K562 (cell line): ENCODE measurements around the gene TMEM120B. TPM values are rescaled to one million over a fixed set of nuclear protein-coding genes. Genes with fewer than 3 reads are reported as not detected.

Experiments used
- CHD2 ChIP-seq: IDR thresholded peaks from 2 replicates; pipeline ENCODE4 v1.6.1; 2011; ENCODE audit warnings: low read depth, low read length
- DIDO1 ChIP-seq: fragments of 450-650 bp; IDR thresholded peaks from 2 replicates; pipeline ENCODE4 v1.6.1; 2016; ENCODE audit warnings: low read depth, missing biosample characterization, missing genetic modification characterization
- RBFOX2 ChIP-seq: fragments of 200-400 bp; formaldehyde crosslinking; IDR thresholded peaks from 2 replicates; pipeline ENCODE4 v1.6.1; 2017; ENCODE audit warnings: low read depth, mild to moderate bottlenecking, low read length, moderate library complexity
- SMAD1 ChIP-seq: fragments of 150-350 bp; IDR thresholded peaks from 2 replicates; pipeline ENCODE4 v1.6.1; 2014; ENCODE audit warnings: low read length, low read depth; ENCODE audit not compliant: partially characterized antibody
- SMAD4 ChIP-seq: fragments of 250-450 bp; sonication (Bioruptor Pico); conservative IDR thresholded peaks from 2 replicates; pipeline ENCODE4 v1.8.0; 2021; ENCODE audit warnings: inconsistent platforms, mild to moderate bottlenecking, moderate library complexity
- SP2 ChIP-seq: IDR thresholded peaks from 2 replicates; pipeline ENCODE4 v1.6.1; 2011; ENCODE audit warnings: mild to moderate bottlenecking, low read depth, low read length, moderate library complexity; ENCODE audit not compliant: poor library complexity, severe bottlenecking; ENCODE audit errors: extremely low read depth
- SRF ChIP-seq, 2 experiments: fragments of 250-450, 450-650 bp in 1 of 2; sonication (Bioruptor Pico) in 1 of 2; sonication (generic) in 1 of 2; formaldehyde crosslinking; IDR thresholded peaks; 2 replicates each; pipeline versions ENCODE4 v1.5.0 to v1.5.1; 2020 to 2022; ENCODE audit warnings: mild to moderate bottlenecking in 1 of 2, missing genetic modification reagents in 1 of 2
- ZNF318 ChIP-seq, 2 experiments: fragments of 450-650 bp; IDR thresholded peaks; 2 replicates each; pipeline ENCODE4 v1.6.1; 2016; ENCODE audit warnings: mild to moderate bottlenecking in 2 of 2, borderline replicate concordance in 1 of 2, low read depth in 1 of 2, moderate library complexity in 1 of 2
- ZNF445 ChIP-seq: fragments of 250-450 bp; sonication (Bioruptor Pico); IDR thresholded peaks from 2 replicates; pipeline ENCODE4 v1.4.0; 2020; ENCODE audit warnings: low read depth, mild to moderate bottlenecking, moderate library complexity
- polyA plus RNA-seq, 8 experiments: library from polyadenylated mRNA; depleted of rRNA in 4 of 8; stranded (reverse) in 5 of 8; unstranded in 3 of 8; fragments of >200 nt; fragmentation: Nextera tagmentation in 2 of 8; fragmentation: Illumina TruSeq in 1 of 8; extraction: Ambion mirVana in 2 of 8; extraction: Trizol in 1 of 8; gene quantifications; 2 replicates each; pipeline versions ENCODE4 v1.2.1 to v1.2.3, GENCODE V29; 2011 to 2014; ENCODE audit warnings: inconsistent platforms in 1 of 8, missing spikeins in 1 of 8
- total RNA-seq, 7 experiments: library from RNA; depleted of rRNA in 6 of 7; stranded (reverse); fragments of >200 nt in 6 of 7; fragmentation: Illumina TruSeq in 2 of 7; extraction: Trizol in 2 of 7; gene quantifications; 2 replicates each; pipeline versions ENCODE4 v1.2.1 to v1.2.3, GENCODE V29; 2011 to 2021; ENCODE audit warnings: low replicate concordance in 1 of 7
- TF ChIP-seq, protein P1 (sequence below): fragments of 250-450 bp; sonication (Bioruptor Pico); IDR thresholded peaks from 2 replicates; pipeline ENCODE4 v1.5.1; 2021; ENCODE audit warnings: mild to moderate bottlenecking
- TF ChIP-seq, protein P2 (sequence below): sonication (generic); formaldehyde crosslinking; IDR thresholded peaks from 2 replicates; pipeline ENCODE4 v1.8.1; 2023; ENCODE audit warnings: mild to moderate bottlenecking, missing genetic modification reagents
- TF ChIP-seq, protein P3 (sequence below): sonication (generic); formaldehyde crosslinking; IDR thresholded peaks from 2 replicates; pipeline ENCODE4 v1.4.0; 2020; ENCODE audit warnings: mild to moderate bottlenecking, missing genetic modification reagents

TMEM120B gene
- total and polyA plus RNA-seq, 9 of the 15 experiments (the other 6 are each of a cell fraction or from before 2014, with no cell fraction given), result 1.7 to 18.6 (median 7.4) TPM

DNA sequence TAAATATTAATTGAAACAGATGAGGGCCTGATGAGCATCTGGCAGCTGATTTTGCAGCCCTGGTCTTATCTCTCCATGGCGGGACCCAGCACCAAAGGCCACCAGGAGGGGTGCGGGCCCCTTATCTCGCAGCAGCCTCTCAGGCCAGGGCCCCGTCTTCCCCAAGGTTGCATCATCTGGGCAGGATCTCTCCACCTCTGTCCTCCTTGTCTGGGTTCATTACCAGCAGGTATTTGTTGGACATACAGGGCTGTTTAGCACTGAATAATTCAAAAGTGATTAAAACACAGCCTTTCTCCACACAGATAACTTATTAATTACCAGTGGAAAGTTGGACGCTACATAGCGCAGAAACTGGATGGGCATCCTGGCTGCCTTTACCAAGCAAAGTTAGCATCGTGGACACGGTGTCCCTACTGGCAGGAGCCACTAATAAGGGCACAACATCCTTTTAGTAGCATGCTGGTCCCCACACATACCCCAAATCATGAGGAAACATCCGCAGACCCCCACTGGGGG, 25.8 kb downstream of the TMEM120B start (continued):
- TF ChIP-seq ZNF318 (IDR thresholded peaks at IDR 0.05; ENCODE audit: borderline replicate concordance in 1 of 2, low read depth in 1 of 2) (peak in 1 of 2 experiments; percentile 29; a peak in 1 of 4 replicates), CHD2 (no peak), SMAD1 (no peak), SMAD4 (CRISPR knock-in tag) (peak; percentile 98), DIDO1 (tag) (no peak), RBFOX2 (peak; percentile 45; the same call in 1 of the 2 replicates), SP2 (no peak), ZNF445 (CRISPR knock-in tag) (no peak), SRF (CRISPR knock-in tag; IDR thresholded peaks at IDR 0.05) (no peak)
- TF ChIP-seq, protein P1, sequence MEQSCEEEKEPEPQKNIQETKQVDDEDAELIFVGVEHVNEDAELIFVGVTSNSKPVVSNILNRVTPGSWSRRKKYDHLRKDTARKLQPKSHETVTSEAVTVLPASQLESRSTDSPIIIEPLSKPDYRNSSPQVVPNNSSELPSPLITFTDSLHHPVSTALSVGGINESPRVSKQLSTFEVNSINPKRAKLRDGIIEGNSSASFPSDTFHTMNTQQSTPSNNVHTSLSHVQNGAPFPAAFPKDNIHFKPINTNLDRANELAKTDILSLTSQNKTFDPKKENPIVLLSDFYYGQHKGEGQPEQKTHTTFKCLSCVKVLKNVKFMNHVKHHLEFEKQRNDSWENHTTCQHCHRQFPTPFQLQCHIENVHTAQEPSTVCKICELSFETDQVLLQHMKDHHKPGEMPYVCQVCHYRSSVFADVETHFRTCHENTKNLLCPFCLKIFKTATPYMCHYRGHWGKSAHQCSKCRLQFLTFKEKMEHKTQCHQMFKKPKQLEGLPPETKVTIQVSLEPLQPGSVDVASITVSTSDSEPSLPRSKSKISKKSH, result no peak
- TF ChIP-seq, protein P2, sequence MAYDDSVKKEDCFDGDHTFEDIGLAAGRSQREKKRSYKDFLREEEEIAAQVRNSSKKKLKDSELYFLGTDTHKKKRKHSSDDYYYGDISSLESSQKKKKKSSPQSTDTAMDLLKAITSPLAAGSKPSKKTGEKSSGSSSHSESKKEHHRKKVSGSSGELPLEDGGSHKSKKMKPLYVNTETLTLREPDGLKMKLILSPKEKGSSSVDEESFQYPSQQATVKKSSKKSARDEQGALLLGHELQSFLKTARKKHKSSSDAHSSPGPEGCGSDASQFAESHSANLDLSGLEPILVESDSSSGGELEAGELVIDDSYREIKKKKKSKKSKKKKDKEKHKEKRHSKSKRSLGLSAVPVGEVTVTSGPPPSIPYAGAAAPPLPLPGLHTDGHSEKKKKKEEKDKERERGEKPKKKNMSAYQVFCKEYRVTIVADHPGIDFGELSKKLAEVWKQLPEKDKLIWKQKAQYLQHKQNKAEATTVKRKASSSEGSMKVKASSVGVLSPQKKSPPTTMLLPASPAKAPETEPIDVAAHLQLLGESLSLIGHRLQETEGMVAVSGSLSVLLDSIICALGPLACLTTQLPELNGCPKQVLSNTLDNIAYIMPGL (CRISPR knock-in tag), result no peak
- TF ChIP-seq, protein P3, sequence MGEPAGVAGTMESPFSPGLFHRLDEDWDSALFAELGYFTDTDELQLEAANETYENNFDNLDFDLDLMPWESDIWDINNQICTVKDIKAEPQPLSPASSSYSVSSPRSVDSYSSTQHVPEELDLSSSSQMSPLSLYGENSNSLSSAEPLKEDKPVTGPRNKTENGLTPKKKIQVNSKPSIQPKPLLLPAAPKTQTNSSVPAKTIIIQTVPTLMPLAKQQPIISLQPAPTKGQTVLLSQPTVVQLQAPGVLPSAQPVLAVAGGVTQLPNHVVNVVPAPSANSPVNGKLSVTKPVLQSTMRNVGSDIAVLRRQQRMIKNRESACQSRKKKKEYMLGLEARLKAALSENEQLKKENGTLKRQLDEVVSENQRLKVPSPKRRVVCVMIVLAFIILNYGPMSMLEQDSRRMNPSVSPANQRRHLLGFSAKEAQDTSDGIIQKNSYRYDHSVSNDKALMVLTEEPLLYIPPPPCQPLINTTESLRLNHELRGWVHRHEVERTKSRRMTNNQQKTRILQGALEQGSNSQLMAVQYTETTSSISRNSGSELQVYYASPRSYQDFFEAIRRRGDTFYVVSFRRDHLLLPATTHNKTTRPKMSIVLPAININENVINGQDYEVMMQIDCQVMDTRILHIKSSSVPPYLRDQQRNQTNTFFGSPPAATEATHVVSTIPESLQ (CRISPR knock-in tag), result no peak
